CD14-positive monocyte (primary cell): ENCODE data around the gene MICAL2. TPM values are rescaled to one million over a fixed set of nuclear protein-coding genes. Genes with fewer than 3 reads are reported as not detected.

Source experiments
- DNase-seq, 3 donors: peaks; one replicate each; pipeline ENCODE4 v3.0.0-alpha.2; 2011 to 2022
- H2AFZ ChIP-seq: 2 replicates; pipeline ENCODE4 v1.6.0; 2012; ENCODE audit warnings: mild to moderate bottlenecking, low read depth, low read length, inconsistent platforms; ENCODE audit not compliant: insufficient read depth, poor library complexity, severe bottlenecking
- H3K27ac ChIP-seq, 2 donors: 1 replicate in 1 of 2; 2 replicates in 1 of 2; pipeline ENCODE4 v1.5.1; 2012 to 2013; ENCODE audit warnings: low read length in 2 of 2, control low read depth in 1 of 2, inconsistent platforms in 1 of 2, low read depth in 1 of 2, mild to moderate bottlenecking in 1 of 2
- H3K27me3 ChIP-seq, 2 donors: one replicate each; pipeline versions ENCODE4 v1.6.0 to v1.6.1; 2011 to 2013; ENCODE audit warnings: low read length in 2 of 2; ENCODE audit not compliant: control insufficient read depth in 2 of 2, insufficient read depth in 2 of 2
- H3K36me3 ChIP-seq, 2 donors: replicated peaks in 1 of 2; 1 replicate in 1 of 2; 2 replicates in 1 of 2; pipeline versions ENCODE4 v1.5.1 to v1.6.1; 2012 to 2013; ENCODE audit warnings: low read length in 2 of 2, control low read depth in 1 of 2, inconsistent platforms in 1 of 2, mild to moderate bottlenecking in 1 of 2; ENCODE audit not compliant: insufficient read depth in 2 of 2, control insufficient read depth in 1 of 2
- H3K4me1 ChIP-seq, 2 donors: 1 replicate in 1 of 2; 2 replicates in 1 of 2; pipeline versions ENCODE4 v1.5.1 to v1.6.1; 2012 to 2013; ENCODE audit warnings: low read length in 2 of 2, control low read depth in 1 of 2, inconsistent platforms in 1 of 2, mild to moderate bottlenecking in 1 of 2, moderate library complexity in 1 of 2; ENCODE audit not compliant: insufficient read depth in 2 of 2, control insufficient read depth in 1 of 2
- H3K4me2 ChIP-seq: replicated peaks from 2 replicates; pipeline ENCODE3; 2012; ENCODE audit warnings: low read length, moderate library complexity, mild to moderate bottlenecking; ENCODE audit not compliant: poor library complexity, severe bottlenecking; ENCODE audit errors: extremely low read depth
- H3K4me3 ChIP-seq, 3 experiments: fragments of 200-600 bp in 1 of 3; sonication (generic) in 1 of 3; replicated peaks in 1 of 3; 1 replicate in 2 of 3; 2 replicates in 1 of 3; pipeline ENCODE4 v1.5.1; 2011 to 2013; ENCODE audit warnings: low read length in 3 of 3, mild to moderate bottlenecking in 3 of 3, control low read depth in 2 of 3, low read depth in 2 of 3, inconsistent platforms in 1 of 3, moderate library complexity in 1 of 3
- H3K79me2 ChIP-seq: 2 replicates; pipeline ENCODE4 v1.6.0; 2012; ENCODE audit warnings: mild to moderate bottlenecking, control low read depth, inconsistent platforms, low read length, moderate library complexity; ENCODE audit not compliant: insufficient read depth
- H3K9ac ChIP-seq: 2 replicates; pipeline ENCODE4 v1.6.0; 2017; ENCODE audit warnings: low read length, mild to moderate bottlenecking; ENCODE audit not compliant: insufficient read depth, poor library complexity, severe bottlenecking
- H3K9me3 ChIP-seq, 2 donors: replicated peaks in 1 of 2; 1 replicate in 1 of 2; 2 replicates in 1 of 2; pipeline versions ENCODE4 v1.5.1 to v1.6.1; 2012 to 2013; ENCODE audit warnings: low read length in 2 of 2, control low read depth in 1 of 2; ENCODE audit not compliant: control insufficient read depth in 1 of 2, insufficient read depth in 1 of 2
- H4K20me1 ChIP-seq: 2 replicates; pipeline ENCODE4 v1.6.0; 2012; ENCODE audit warnings: mild to moderate bottlenecking, low read length, control low read depth, moderate library complexity; ENCODE audit not compliant: insufficient read depth
- H3K27ac Mint-ChIP-seq, 7 donors: one replicate each; pipeline ENCODE4 v1.8.0; 2020; ENCODE audit warnings: mild to moderate bottlenecking in 7 of 7, mixed read lengths in 7 of 7, moderate library complexity in 6 of 7, inconsistent platforms in 2 of 7
- H3K27me3 Mint-ChIP-seq, 3 donors: one replicate each; pipeline ENCODE4 v1.8.0; 2021 to 2022; ENCODE audit warnings: low read depth in 3 of 3, mild to moderate bottlenecking in 3 of 3, mixed read lengths in 3 of 3, moderate library complexity in 3 of 3, inconsistent platforms in 1 of 3
- H3K36me3 Mint-ChIP-seq, 2 donors: one replicate each; pipeline ENCODE4 v1.8.0; 2020; ENCODE audit warnings: mixed read lengths in 2 of 2, inconsistent platforms in 1 of 2, mild to moderate bottlenecking in 1 of 2
- H3K4me1 Mint-ChIP-seq: one replicate; pipeline ENCODE4 v1.8.0; 2020; ENCODE audit warnings: mild to moderate bottlenecking, mixed read lengths
- H3K4me3 Mint-ChIP-seq, 2 donors: one replicate each; pipeline ENCODE4 v1.8.0; 2020; ENCODE audit warnings: mild to moderate bottlenecking in 2 of 2, mixed read lengths in 2 of 2, moderate library complexity in 1 of 2
- H3K9me3 Mint-ChIP-seq, 7 donors: one replicate each; pipeline ENCODE4 v1.8.0; 2020 to 2022; ENCODE audit warnings: mixed read lengths in 7 of 7, mild to moderate bottlenecking in 6 of 7, moderate library complexity in 6 of 7, inconsistent platforms in 2 of 7
- CTCF ChIP-seq: fragments of 200-600 bp; IDR thresholded peaks from one replicate; pipeline ENCODE4 v1.8.0; 2022; ENCODE audit warnings: antibody characterized with exemption, mild to moderate bottlenecking
- WGBS: methylation state at CpG from one replicate; pipeline ENCODE4 v1.1.5; 2013; ENCODE audit warnings: missing lambda C conversion rate; ENCODE audit not compliant: insufficient coverage; 5-methylcytosine and 5-hydroxymethylcytosine counted together
- intact Hi-C, 2 donors: fragments of 100-400 bp; cut with micrococcal nuclease; formaldehyde crosslinking; loops; one replicate each; pipeline versions ENCODE4 v1.15.0 to v1.15.1; 2023
- polyA plus RNA-seq, 3 donors: library from polyadenylated mRNA; depleted of rRNA in 1 of 3; unstranded in 2 of 3; stranded (reverse) in 1 of 3; fragments of 300-500 nt in 2 of 3; fragments of >200 nt in 1 of 3; fragmentation: Illumina TruSeq in 2 of 3; gene quantifications; 1 replicate in 2 of 3; 2 replicates in 1 of 3; pipeline ENCODE4 v1.2.3, GENCODE V29; 2012 to 2021

Gene MICAL2
- polyA plus RNA-seq, 3 donors = 39.8 to 72.5 (median 44.0) TPM

DNA sequence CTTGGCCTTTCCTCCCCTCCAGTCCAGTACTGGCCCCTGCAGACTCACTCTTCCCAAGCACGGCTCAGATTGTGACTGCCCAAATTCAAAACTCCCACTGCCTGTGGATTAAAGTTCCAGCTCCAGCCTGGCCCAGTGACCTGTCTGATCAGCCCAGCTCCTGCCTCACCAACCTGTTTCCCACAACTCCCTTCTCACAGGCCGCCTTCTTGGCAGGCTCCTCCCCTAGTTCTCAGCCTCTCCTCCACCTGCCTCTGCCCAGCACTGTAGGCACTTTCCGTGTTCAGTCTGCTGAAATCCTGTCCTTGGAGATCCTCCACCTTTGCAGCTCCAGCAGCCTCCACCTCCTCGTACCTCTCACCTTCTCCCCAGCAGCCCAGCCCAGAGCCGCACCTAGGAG lies 68.6 kb downstream of the MICAL2 start:
- H3K27me3 Mint-ChIP-seq = peaks cover 0 to 3% (median 0%) of the 10 kb centered on the region in 3 donors
- intact Hi-C loops = loop anchor here in 1 of 2 donors (5.0 to 10.0 kb wide), 2 partner anchors 46 to 62 kb away; no protein-coding TSS in a partner anchor
- Histone ChIP-seq H3K4me2 (no peak overlapping the region), H3K27ac (no peak overlapping the region), H3K27me3 (no peaks in the 10 kb centered on the region), H4K20me1 (peaks cover 74% of the 10 kb centered on the region), H2AFZ (no peak overlapping the region), H3K9ac (no peak overlapping the region), H3K4me1 (peaks cover 24 to 38% of the 10 kb centered on the region in 2 donors), H3K79me2 (peaks cover 11% of the 10 kb centered on the region), H3K9me3 (no peaks in the 10 kb centered on the region), H3K4me3 (no peak overlapping the region), H3K36me3 (peaks cover 16 to 44% of the 10 kb centered on the region in 2 donors)
- 86% methylated on average over 4 of the region's 5 CpGs for WGBS
- H3K9me3 Mint-ChIP-seq = peaks cover 0 to 2% (median 0%) of the 10 kb centered on the region in 7 donors
- H3K36me3 Mint-ChIP-seq = peaks cover 62 to 67% of the 10 kb centered on the region in 2 donors
- TF ChIP-seq CTCF = no peak
- DNase-seq = no peak
- peak overlapping the region in 2 of 7 donors; percentile 6 to 19 for H3K27ac Mint-ChIP-seq
- peaks cover 43% of the 10 kb centered on the region for H3K4me1 Mint-ChIP-seq
- no peak overlapping the region for H3K4me3 Mint-ChIP-seq

DNA sequence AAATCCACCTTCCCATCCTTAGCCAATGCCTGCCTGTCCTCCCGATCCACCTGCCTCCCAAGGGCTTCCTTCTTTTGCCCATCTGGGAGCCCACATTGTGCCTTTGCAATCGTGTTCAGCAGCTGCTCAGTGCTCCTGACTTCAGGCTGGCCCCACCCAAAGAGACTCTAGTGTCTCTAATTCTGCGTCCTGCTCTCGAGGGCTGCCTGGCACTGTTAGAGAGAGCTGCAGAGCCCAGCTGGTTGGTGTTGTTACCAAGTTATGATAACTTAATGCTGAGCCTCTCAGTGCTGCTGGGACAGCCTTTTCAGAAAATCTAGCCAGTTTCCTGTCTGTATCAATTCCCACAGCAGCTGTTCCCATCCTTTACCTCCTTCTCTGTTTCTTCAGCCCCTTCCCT lies 69.1 kb downstream of the MICAL2 start:
- peaks cover 20 to 33% of the 10 kb centered on the region in 2 donors for H3K4me1 ChIP-seq
- no peak overlapping the region for H3K9ac ChIP-seq
- Mint-ChIP-seq H3K9me3 (peaks cover 0 to 2% (median 0%) of the 10 kb centered on the region in 7 donors), H3K4me1 (peaks cover 38% of the 10 kb centered on the region), H3K4me3 (no peak overlapping the region), H3K36me3 (peaks cover 67 to 72% of the 10 kb centered on the region in 2 donors), H3K27me3 (peaks cover 0 to 3% (median 0%) of the 10 kb centered on the region in 3 donors), H3K27ac (peak overlapping the region in 3 of 7 donors; percentile 8 to 68 (median 35))
- intact Hi-C loops = loop anchor here in 1 of 2 donors (5.0 to 10.0 kb wide), 2 partner anchors 45 to 62 kb away; no protein-coding TSS in a partner anchor
- H4K20me1 ChIP-seq = peaks cover 79% of the 10 kb centered on the region
- H3K4me3 ChIP-seq = no peak overlapping the region
- WGBS = 81% methylated on average over 4 of the region's 4 CpGs
- no peaks in the 10 kb centered on the region for H3K9me3 ChIP-seq
- DNase-seq = no peak
- peaks cover 11% of the 10 kb centered on the region for H3K79me2 ChIP-seq
- peaks cover 21 to 49% of the 10 kb centered on the region in 2 donors for H3K36me3 ChIP-seq
- no peak overlapping the region for H3K4me2 ChIP-seq
- H3K27ac ChIP-seq = no peak overlapping the region
- H2AFZ ChIP-seq = no peak overlapping the region
- H3K27me3 ChIP-seq = no peaks in the 10 kb centered on the region
- TF ChIP-seq CTCF = no peak
